MV-4-11 (cell line): ENCODE data around the gene OR52E4.

Experiments
- DNase-seq: peaks from one replicate; lab custom pipeline; 2025; lab: John Stamatoyannopoulos, UW

OR52E4 gene

GRCh38 chr11:5929571-5930368, 49.3 kb downstream of the OR52E4 start:
- no peak for DNase-seq

GRCh38 chr11:5930614-5931013, 50.2 kb downstream of the OR52E4 start:
- DNase-seq, result no peak

- no peak for DNase-seq
These were observed 50.6 kb downstream of the OR52E4 start for GRCh38 chr11:5931061-5931460.

GRCh38 chr11:5932671-5933070, 52.2 kb downstream of the OR52E4 start:
- DNase-seq, result no peak

GRCh38 chr11:5933116-5933515, 52.7 kb downstream of the OR52E4 start:
- DNase-seq, result no peak
